Ascending aorta (tissue), 2 donors: ENCODE measurements around the gene ARID3B. TPM values are rescaled to one million over a fixed set of nuclear protein-coding genes. Genes with fewer than 3 reads are reported as not detected.

Source experiments
- DNase-seq, 2 donors: peaks; one replicate each; pipeline ENCODE4 v3.0.0-alpha.2; 2019; ENCODE audit warnings: low spot score in 2 of 2
- H3K27ac ChIP-seq, 2 donors: fragments of 200-600 bp; sonication (generic); one replicate each; pipeline ENCODE4 v1.5.1; 2016 to 2017; ENCODE audit warnings: mild to moderate bottlenecking in 1 of 2
- H3K27me3 ChIP-seq: fragments of 200-600 bp; sonication (generic); one replicate; pipeline ENCODE4 v1.5.1; 2017
- H3K36me3 ChIP-seq, 2 donors: fragments of 200-600 bp; sonication (generic); one replicate each; pipeline ENCODE4 v1.5.1; 2016
- H3K4me1 ChIP-seq, 2 donors: fragments of 200-600 bp; sonication (generic); one replicate each; pipeline ENCODE4 v1.5.1; 2016 to 2017; ENCODE audit warnings: mild to moderate bottlenecking in 1 of 2
- H3K4me3 ChIP-seq, 2 donors: fragments of 200-600 bp; sonication (generic); one replicate each; pipeline ENCODE4 v1.5.1; 2016 to 2017; ENCODE audit warnings: mild to moderate bottlenecking in 1 of 2
- H3K9me3 ChIP-seq, 2 donors: fragments of 200-600 bp; sonication (generic); one replicate each; pipeline ENCODE4 v1.5.1; 2016
- CTCF ChIP-seq, 3 experiments: fragments of 200-600 bp in 2 of 3; fragments of 450-650 bp in 1 of 3; sonication (generic) in 2 of 3; IDR thresholded peaks; one replicate each; pipeline ENCODE4 v1.5.1; 2016 to 2019; ENCODE audit warnings: antibody characterized with exemption in 3 of 3, mild to moderate bottlenecking in 1 of 3, moderate library complexity in 1 of 3
- intact Hi-C: fragments of 100-400 bp; cut with DNase I; formaldehyde crosslinking; loops from one replicate; pipeline ENCODE4 v1.15.1; 2023
- total RNA-seq: library from RNA; depleted of rRNA; stranded (reverse); fragments of >200 nt; gene quantifications from one replicate; pipeline ENCODE4 v1.1.0, GENCODE V29; 2016

ARID3B gene
- total RNA-seq, 1 donor from 2014 or later: 13.3 TPM

DNA sequence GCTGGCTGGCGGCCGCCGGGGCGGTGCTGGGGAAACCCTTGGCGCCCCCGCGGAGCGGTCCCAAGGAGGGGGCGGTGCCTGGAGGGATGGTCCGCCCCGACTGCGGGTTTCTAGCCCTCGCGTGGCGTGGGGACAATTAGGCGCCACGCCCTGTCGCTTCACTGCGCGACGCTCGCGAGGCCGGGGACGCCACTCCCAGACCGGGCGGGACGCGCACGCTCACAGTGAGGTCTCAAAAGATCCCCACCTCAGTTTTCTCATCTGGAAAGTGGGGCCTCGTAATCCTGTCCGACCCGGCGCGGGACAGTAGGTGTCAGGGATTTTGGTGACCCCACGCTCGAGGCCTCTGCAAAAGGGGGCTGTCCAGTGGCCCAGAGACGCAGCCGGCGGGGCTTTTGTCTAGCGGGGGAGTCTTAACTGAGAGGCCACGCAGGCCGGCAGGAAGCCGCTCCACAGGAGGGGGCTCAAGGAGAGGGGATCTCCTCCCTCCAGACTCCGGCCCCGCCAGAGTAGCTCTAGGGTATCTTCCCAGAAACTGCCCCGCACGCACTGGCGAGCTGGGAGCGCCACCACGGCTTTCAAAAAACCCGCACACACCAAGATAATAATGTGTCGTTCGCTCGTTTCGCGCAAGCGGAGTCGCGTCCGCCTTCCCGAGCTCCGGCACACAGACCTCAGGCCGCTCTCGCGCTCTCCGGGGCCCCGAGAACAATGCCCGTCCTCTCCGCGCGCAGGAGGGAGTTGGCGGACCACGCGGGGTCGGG, 73.9 kb downstream of the ARID3B start:
- peaks cover 17 to 19% of the 10 kb centered on the region in 2 donors for H3K4me1 ChIP-seq
- DNase-seq: peak; percentile 46 to 94
- no peaks in the 10 kb centered on the region for H3K27me3 ChIP-seq
- TF ChIP-seq CTCF (IDR thresholded peaks at IDR 0.05): no peak
- H3K36me3 ChIP-seq: peaks cover 8% of the 10 kb centered on the region in 2 donors
- peak overlapping the region; percentile 76 to 86 for H3K4me3 ChIP-seq
- peak overlapping the region; percentile 98 to 99 for H3K27ac ChIP-seq
- no peaks in the 10 kb centered on the region for H3K9me3 ChIP-seq
- intact Hi-C loops: loop anchor here (1.0 to 10.0 kb wide), 8 partner anchors 17 to 618 kb away; partner anchors contain the start of genes ARID3B, EDC3, RPP25 and UBL7

GRCh38 chr15:74615508-74616365, 74.7 kb downstream of the ARID3B start, which contains the start of gene CLK3:
Gene CLK3 (plus strand): TSS chr15:74615836. CDS start chr15:74619197, 3,361 bp downstream.
- H3K27ac ChIP-seq: peak within 1 kb of the TSS; percentile 98 to 99
- H3K4me1 ChIP-seq: peaks cover 19 to 22% of the 10 kb centered on the region in 2 donors
- no peak for TF ChIP-seq CTCF (IDR thresholded peaks at IDR 0.05)
- peak; percentile 76 to 98 for DNase-seq
- H3K36me3 ChIP-seq: peaks cover 16% of the 10 kb centered on the region in 2 donors
- H3K4me3 ChIP-seq: peak within 1 kb of the TSS; percentile 76 to 86
- no peaks in the 10 kb centered on the region for H3K9me3 ChIP-seq
- H3K27me3 ChIP-seq: no peaks in the 10 kb centered on the region
- intact Hi-C loops: loop anchor here (1.0 to 10.0 kb wide), 6 partner anchors 27 to 619 kb away; partner anchors contain the start of genes EDC3, RPP25 and UBL7

DNA sequence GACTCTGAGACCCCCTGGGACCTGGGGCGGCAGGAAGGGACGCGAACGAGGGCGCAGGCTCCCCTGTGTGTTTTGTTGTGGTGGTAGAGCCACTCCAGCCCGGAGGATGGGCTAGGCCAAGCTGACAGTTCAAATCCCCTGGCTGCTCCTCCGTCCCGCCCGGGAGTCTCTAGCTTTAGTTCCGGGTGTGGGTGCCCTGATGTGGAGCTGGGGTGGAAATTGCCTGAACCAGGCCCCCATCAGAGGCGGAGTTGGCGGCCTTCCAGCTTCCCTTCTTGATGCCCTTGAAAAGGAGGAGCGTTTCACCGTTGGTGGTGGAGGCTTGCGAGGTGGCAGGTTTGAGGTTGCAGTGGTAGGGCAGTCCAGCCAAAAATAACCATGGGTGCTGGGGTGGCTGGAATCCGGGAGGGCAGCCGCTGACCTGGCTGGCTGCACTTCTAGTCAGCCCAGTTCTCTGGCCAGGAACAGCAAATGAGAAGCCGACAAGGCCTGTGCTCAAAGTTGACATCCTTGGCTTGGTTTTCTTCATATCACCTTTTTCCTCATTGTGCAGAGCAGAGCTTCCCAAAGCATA, 75.4 kb downstream of the ARID3B start:
- peak; percentile 55 to 87 for DNase-seq
- H3K9me3 ChIP-seq: no peaks in the 10 kb centered on the region
- H3K4me1 ChIP-seq: peaks cover 23 to 25% of the 10 kb centered on the region in 2 donors
- H3K27ac ChIP-seq: peak overlapping the region; percentile 98 to 99
- H3K4me3 ChIP-seq: peak overlapping the region; percentile 76 to 86
- H3K36me3 ChIP-seq: peaks cover 23% of the 10 kb centered on the region in 2 donors
- intact Hi-C loops: loop anchor here (5.0 to 10.0 kb wide), 2 partner anchors 81 to 338 kb away; partner anchors contain the start of genes EDC3 and RPP25
- TF ChIP-seq CTCF (IDR thresholded peaks at IDR 0.05): no peak
- H3K27me3 ChIP-seq: no peaks in the 10 kb centered on the region

DNA sequence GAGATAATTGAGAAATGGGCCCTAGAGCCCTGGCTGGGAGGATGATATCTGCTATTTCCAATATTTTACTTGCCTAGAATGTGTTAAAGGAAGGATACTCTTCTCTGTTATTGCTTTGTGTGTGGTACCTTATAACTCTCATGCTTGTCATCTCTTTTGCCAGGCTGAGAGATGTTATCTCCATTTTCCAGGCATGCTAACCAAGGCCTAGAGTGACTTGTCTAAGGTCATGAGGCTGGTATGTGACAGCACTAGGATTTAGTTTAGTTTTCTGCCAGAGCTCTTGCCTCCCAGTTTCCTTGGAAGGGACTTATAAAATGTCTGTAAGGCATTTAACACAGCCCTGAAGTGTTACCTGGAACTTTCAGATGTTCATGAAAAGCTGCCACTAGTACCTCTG, 76.0 kb downstream of the ARID3B start:
- intact Hi-C loops: loop anchor here (5.0 to 10.0 kb wide), 2 partner anchors 80 to 338 kb away; partner anchors contain the start of genes EDC3 and RPP25
- peaks cover 23 to 25% of the 10 kb centered on the region in 2 donors for H3K4me1 ChIP-seq
- H3K36me3 ChIP-seq: peaks cover 29% of the 10 kb centered on the region in 2 donors
- DNase-seq: no peak
- peak overlapping the region; percentile 98 to 99 for H3K27ac ChIP-seq
- peak overlapping the region; percentile 76 to 86 for H3K4me3 ChIP-seq
- TF ChIP-seq CTCF (IDR thresholded peaks at IDR 0.05): no peak
- no peaks in the 10 kb centered on the region for H3K9me3 ChIP-seq
- H3K27me3 ChIP-seq: no peaks in the 10 kb centered on the region
